Hypothalamus (tissue), 51 donors: Measurements from ENCODE around the gene DAW1.
"Not testable (repeated sequence)": the region's sequence is repeated elsewhere in the genome, so short reads cannot be mapped to it uniquely, and the experiment has no call there.

Source experiments
- DNase-seq, 51 donors: peaks; one replicate each; lab custom pipeline; 2025; lab: John Stamatoyannopoulos, UW

DAW1 gene, protein sequence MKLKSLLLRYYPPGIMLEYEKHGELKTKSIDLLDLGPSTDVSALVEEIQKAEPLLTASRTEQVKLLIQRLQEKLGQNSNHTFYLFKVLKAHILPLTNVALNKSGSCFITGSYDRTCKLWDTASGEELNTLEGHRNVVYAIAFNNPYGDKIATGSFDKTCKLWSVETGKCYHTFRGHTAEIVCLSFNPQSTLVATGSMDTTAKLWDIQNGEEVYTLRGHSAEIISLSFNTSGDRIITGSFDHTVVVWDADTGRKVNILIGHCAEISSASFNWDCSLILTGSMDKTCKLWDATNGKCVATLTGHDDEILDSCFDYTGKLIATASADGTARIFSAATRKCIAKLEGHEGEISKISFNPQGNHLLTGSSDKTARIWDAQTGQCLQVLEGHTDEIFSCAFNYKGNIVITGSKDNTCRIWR

GRCh38 chr2:227871375-227871791 lies at the start of gene DAW1:
Gene DAW1 (plus strand): TSS chr2:227871631. CDS start chr2:227871690, 59 bp downstream.
- DNase-seq = peak in 36 of 51 donors; percentile 4 to 65 (median 26)

DNA sequence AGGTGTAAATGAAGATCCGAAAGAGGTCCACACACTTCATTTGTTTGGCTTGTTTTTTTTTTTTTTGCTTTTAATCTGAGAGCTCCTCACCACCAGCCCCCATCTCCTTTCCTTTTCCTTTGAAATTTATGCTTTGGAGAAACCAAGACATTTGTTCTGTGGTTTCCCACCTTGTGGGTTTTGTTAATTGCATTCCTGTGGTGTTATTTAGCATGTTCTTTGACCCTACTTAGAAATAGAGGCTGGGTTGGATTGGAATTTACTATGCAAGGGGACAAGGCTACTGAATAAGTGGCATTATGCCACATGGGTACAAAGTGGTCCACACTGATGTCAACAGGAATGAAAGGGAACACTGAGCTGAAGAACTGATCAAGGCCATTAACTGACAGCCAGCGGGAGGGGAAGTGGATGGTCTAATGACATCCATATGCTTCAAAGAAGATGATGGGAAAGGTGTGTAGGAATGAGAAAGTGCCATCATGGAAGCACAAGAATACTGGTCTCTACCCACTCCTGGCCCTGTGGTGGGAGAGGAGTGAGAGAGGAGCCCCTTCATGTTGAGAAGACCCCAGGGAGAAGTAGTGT lies 48.9 kb upstream of the DAW1 start:
- no peak for DNase-seq

DNA sequence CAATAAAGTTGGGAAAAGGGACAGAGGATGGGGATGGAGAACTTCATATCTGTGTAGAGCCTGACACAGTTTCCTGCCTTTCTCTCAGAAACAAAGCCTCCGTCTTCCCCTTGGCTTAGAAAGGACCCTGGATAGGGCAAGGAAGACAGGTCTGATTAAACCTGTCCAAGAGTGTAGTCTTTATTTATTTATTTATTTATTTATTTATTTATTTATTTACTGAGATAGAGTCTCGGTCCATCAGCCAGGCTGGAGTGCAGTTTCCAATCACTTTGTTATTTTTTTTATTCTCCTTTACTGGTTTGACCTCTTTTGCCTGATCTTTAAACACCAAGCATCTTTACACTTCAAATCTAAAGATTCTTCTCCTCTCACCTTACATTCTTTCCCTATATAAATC lies 47.5 kb upstream of the DAW1 start:
- DNase-seq = no peak

GRCh38 chr2:227824711-227825110 lies 46.7 kb upstream of the DAW1 start:
- DNase-seq = no peak

GRCh38 chr2:227826019-227826521 lies 45.4 kb upstream of the DAW1 start:
- peak in 23 of 51 donors; percentile 2 to 60 (median 18) for DNase-seq

DNA sequence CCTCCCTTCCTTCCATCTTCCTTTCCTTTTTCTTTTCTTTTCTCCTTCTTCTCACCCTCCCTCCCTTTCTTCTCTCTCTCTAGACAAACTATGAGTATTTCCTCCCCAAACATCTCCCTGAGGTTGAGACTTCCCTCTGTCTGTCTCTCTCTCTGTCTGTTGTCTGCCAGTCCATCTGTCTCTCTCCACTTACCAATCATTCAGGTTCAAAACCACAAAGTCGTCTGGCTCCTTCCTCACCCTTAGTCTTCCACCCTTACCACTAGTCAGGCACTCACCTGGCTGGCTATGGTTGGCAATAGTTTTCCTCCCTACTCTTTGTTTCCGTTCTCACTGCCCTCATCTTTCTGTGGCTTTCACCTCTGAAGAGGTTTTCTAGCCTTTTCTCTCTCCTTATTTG lies 44.9 kb upstream of the DAW1 start:
- no peak for DNase-seq

DNA sequence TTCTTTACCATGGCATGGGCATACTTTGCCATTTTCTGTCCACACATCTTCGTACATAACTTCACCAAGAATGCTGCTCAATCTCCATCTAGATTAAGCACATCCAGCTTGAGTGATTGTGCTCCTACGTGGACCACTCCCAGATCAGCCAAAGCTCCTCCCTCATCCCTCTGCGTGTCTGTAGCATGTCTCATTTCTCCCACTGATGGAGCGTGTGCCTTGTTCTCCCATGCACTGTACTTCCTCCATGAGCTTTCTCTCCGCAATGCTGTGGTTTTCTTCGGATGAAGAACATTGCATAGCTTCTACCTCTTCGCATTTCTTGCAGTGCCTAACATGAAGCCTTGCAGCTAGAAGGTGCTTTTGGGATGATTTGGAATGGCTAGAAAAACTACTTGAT lies 44.3 kb upstream of the DAW1 start:
- DNase-seq = no peak

DNA sequence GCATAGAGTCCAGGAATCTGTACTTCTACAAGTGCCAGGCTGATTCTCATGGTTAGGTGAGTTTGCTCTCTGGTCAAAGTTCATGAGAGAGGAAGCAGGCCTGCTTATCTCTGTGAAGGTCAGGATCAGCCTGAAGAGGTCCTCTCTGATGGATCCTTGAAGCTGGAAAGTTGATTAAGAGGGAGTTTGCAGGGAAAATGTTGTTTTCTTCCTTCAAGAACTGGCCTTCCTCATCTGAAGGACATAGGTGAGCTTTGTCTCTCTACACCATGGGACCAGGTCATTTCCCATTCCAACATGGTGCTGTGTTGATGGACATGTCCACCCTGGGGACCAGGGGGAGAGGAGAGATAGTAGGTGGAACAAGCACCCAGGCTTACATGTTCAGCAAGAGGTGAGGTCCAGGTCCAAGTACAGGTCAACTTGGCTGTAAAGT lies 42.9 kb upstream of the DAW1 start:
- DNase-seq = no peak

DNA sequence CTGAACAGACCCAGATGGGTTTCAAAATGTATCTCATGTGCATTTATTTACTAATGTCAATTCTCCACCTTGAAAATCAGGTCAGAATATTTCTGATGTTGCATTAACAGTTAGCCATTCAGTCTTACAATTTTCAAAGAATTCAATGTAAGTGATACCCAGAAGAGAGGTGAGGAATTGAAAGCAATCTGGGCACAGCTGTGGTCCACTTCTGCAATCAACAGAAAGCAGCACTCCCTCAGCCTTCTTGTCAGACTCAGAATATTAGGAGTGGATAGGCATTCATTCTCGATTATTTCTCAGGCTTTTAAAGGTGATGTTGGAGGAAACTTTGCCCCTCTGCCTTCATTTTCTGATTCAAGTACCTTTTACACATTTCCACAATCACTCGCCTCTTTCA lies 42.1 kb upstream of the DAW1 start:
- no peak for DNase-seq

GRCh38 chr2:227834423-227834822 lies 37.0 kb upstream of the DAW1 start:
- no peak for DNase-seq

DNA sequence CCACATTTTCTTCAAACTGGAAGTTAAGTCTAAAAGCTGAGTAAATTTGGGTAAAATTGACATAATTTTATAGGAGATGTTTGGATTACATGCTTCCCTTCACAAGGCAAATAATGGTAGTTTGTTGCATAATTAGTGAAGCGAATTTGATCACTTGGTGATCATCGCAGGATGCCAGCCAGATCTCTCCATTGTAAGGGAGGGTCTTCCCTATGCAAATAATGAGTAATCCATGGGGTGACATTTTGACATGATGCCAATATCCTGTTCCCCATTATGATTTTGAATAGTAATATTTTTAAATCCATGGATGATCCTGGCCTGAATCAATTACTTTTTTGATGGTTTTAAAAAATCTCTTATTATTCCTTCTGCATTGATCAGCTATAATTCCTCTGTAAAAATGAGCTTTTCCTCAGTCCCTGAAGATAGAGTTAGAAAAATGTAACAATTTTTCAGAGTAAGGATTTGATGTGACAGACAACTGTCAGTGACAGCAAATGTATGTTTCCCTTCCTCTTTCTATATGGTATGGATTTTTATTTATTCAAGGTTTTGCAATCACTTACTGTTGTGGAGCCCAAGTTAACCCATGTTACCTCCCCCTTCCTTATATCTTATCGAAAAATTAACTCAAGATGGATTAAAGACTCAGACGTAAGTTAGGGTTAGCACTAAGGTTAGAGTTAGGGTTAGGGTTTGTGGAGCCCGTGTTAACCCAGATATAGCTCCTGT lies 36.3 kb upstream of the DAW1 start:
- DNase-seq = no peak

DNA sequence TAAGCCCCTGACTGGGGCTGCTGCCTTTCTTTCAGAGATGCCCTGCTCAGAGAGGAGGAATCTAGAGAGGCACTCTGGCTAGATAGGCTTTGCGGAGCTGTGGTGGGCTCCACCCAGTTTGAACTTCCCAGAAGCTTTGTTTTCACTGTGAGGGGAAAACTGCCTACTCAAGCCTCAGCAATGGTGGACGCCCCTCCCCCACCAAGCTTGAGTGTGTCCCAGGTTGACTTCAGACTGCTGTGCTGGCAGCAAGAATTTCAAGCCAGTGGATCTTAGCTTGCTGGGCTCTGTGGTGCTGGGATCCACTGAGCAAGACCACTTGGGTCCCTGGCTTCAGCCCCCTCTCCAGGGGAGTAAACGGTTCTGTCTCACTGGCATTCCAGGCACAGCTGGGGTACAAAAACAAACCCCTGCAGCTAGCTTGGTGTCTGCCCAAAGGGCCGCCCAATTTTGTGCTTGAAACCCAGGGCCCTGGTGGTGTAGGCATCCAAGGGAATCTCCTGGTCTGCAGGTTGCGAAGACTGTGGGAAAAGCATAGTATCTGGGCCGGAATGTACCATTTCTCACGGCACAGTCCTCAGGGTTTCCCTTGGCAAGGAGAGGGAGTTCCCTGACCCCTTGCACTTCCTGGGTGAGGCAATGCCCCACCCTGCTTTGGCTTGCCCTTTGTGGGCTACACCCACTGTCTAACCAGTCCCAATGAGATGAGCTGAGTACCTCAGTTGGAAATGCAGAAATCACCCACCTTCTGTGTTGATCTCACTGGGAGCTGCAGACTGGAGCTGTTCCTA lies 31.9 kb upstream of the DAW1 start:
- DNase-seq = not testable (repeated sequence)

DNA sequence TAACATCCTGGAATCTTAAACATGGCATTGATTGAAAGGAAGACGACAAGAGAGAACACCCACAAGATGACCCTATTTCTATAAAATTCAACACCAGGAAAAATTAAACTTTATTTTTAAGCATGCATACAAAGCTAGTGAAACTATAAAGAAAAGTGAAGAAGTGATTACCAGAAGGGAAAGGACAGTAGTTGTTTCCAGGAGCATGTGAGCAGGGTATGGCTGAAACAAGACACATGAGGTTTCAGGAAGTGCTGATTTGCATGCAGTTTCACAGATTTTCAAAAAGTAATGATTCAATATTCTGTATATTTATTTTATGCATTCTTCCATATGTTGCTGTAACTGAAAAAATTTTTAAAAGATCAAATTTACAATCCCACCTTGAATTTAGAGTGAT lies 24.6 kb upstream of the DAW1 start:
- DNase-seq = no peak

DNA sequence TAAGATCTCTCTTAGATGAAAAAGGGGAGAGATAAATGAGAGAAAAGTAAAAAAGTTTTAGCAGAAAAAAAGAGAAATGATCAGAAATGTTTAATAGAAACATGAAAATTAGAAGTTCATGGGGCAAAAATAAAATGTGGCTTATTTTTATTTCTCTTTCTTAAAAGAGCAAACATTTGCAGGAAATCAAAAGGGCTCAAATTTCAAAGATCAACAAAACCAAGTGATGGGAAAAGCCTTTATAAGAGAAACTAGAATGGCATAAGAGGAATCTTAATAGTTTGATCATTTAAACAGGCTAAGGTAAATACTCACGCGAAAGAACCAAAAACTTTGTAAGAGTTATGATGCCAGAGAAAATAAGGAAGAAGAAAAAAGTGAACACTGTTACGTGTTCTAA lies 23.3 kb upstream of the DAW1 start:
- no peak for DNase-seq

GRCh38 chr2:227848586-227848985 lies 22.8 kb upstream of the DAW1 start:
- no peak for DNase-seq

DNA sequence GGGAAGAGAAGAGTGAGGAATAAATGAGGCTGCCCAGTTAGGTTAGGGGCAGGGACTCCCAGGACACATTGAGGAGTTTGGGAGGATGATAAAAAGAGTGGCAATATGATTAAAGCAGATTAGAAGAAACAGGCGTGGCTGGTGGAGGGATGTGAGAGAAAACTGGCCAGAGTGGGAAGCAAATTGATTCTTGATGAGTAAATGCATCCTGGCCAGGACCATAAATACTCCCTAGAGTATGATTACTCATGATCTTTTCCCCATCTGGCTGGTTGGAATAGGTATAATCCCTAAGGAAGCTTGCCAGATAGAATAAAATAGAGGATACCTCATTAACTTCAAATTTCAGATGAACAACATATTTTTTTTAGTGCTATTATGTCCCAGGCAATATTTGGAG lies 21.5 kb upstream of the DAW1 start:
- DNase-seq = no peak

DNA sequence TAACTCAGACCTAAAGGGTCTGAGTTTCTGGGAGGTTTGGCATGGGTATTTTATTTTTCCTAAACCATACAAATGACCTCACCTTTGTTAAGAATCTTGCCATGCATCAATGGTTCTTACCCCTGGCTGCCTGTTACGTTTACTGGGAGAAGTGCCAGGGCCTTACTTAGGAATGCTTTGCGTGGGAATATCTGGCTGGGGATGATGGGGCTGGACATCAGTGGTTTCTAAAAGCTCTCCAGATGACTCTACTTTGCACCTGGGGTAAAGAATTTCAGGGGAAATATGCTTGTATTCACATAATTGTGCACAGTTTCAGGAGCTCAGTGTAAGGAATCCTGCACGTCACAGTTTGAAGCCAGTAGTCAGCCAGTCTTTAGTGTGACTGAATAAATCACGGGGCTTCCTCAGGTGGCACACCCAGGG lies 18.2 kb upstream of the DAW1 start:
- DNase-seq = no peak

DNA sequence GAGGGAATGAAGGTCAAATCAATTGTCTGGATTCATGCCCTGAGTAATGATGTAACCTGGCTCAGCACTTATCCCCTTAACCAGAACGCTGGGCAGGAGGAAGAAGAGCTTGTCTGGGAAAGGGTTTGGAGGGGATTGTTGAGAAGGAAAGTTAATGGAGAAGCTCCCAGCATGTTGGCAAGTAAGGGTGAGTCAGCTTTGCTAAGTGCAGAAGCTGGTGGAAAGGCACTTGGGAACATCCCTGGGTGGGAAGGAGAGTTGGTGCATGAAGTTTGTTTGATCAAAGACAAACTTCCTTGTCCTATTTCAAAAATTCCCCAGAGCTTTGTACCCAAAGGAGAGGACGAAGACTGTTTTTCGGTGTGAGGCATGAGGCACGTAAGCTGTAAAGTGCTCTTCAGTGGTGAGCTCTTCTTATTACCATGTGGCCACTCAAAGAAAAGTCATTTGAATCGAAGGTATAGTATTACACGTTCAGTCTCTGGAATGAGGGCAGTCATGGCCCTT lies 17.6 kb upstream of the DAW1 start:
- no peak for DNase-seq

- no peak for DNase-seq
These were observed 16.0 kb upstream of the DAW1 start for GRCh38 chr2:227855440-227855839.

DNA sequence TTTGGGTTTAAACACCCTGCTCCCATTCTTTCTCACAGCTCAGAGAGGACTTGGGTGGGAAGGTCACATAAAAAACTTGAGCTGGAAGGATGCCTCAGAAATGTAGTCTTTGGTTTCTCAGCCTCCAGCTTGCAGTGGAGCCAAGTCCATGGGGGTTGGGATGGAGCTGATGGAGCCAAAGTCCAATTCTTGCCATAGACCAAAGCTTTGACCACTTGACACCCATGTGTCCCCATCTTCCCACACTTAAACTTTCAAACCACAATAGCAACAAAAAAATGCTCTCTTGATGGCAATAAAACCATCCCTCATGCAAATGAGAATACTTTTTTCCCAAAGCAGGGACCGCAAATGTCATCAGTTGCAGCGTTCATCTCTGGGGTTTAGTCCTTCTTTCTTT lies 14.7 kb upstream of the DAW1 start:
- no peak for DNase-seq
